Activated T-cell treated with anti-CD3 and anti-CD28 coated beads, Interleukin-2, amount 50 U/mL, for 24 hours (primary cell): ENCODE results near the gene EPGN.
A peak's percentile ranks its signal among the peaks of the same experiment; 100 is the strongest.

Experiments
- DNase-seq: peaks from one replicate; pipeline ENCODE4 v3.0.0-alpha.2; 2020
- H3K27ac Mint-ChIP-seq: 2 replicates; pipeline ENCODE4 v1.8.0; 2020; ENCODE audit warnings: mild to moderate bottlenecking, mixed read lengths
- H3K27me3 Mint-ChIP-seq: 2 replicates; pipeline ENCODE4 v1.8.0; 2020; ENCODE audit warnings: mixed read lengths
- H3K36me3 Mint-ChIP-seq: 2 replicates; pipeline ENCODE4 v1.8.0; 2020; ENCODE audit warnings: low read depth, mixed read lengths
- H3K4me1 Mint-ChIP-seq: 2 replicates; pipeline ENCODE4 v1.8.0; 2020; ENCODE audit warnings: low read depth, mixed read lengths
- H3K4me3 Mint-ChIP-seq: 2 replicates; pipeline ENCODE4 v1.8.0; 2020; ENCODE audit warnings: mild to moderate bottlenecking, moderate library complexity, mixed read lengths
- H3K9me3 Mint-ChIP-seq: 2 replicates; pipeline ENCODE4 v1.8.0; 2020; ENCODE audit warnings: mixed read lengths

Gene EPGN

GRCh38 chr4:74319470-74319869, 11.2 kb downstream of the EPGN start:
- H3K4me3 Mint-ChIP-seq, result no peak overlapping the region
- H3K4me1 Mint-ChIP-seq, result peaks cover 3% of the 10 kb centered on the region
- H3K27ac Mint-ChIP-seq, result no peak overlapping the region

GRCh38 chr4:74320559-74321118, 12.4 kb downstream of the EPGN start:
- DNase-seq, result peak; percentile 37
- H3K9me3 Mint-ChIP-seq, result no peaks in the 10 kb centered on the region
- peaks cover 19% of the 10 kb centered on the region for H3K27me3 Mint-ChIP-seq
- H3K27ac Mint-ChIP-seq, result no peak overlapping the region
- no peaks in the 10 kb centered on the region for H3K36me3 Mint-ChIP-seq
- H3K4me1 Mint-ChIP-seq, result peaks cover 3% of the 10 kb centered on the region
- H3K4me3 Mint-ChIP-seq, result no peak overlapping the region

More at GRCh38 chr4:74319470-74319869, 11.2 kb downstream of the EPGN start:
- DNase-seq, result no peak
- Mint-ChIP-seq H3K27me3 (peaks cover 17% of the 10 kb centered on the region), H3K36me3 (no peaks in the 10 kb centered on the region), H3K9me3 (no peaks in the 10 kb centered on the region)

GRCh38 chr4:74322301-74322700, 14.0 kb downstream of the EPGN start:
- Mint-ChIP-seq H3K9me3 (no peaks in the 10 kb centered on the region), H3K4me1 (peaks cover 3% of the 10 kb centered on the region), H3K4me3 (no peak overlapping the region), H3K27me3 (peaks cover 21% of the 10 kb centered on the region), H3K27ac (no peak overlapping the region), H3K36me3 (no peaks in the 10 kb centered on the region)
- DNase-seq, result no peak

GRCh38 chr4:74323663-74324062, 15.4 kb downstream of the EPGN start:
- Mint-ChIP-seq H3K4me3 (no peak overlapping the region), H3K9me3 (no peaks in the 10 kb centered on the region), H3K4me1 (peaks cover 3% of the 10 kb centered on the region), H3K36me3 (no peaks in the 10 kb centered on the region), H3K27ac (no peak overlapping the region), H3K27me3 (peaks cover 28% of the 10 kb centered on the region)
- DNase-seq, result no peak

GRCh38 chr4:74324262-74324661, 16.0 kb downstream of the EPGN start:
- Mint-ChIP-seq H3K9me3 (no peaks in the 10 kb centered on the region), H3K4me3 (no peak overlapping the region), H3K4me1 (peaks cover 3% of the 10 kb centered on the region), H3K36me3 (no peaks in the 10 kb centered on the region), H3K27me3 (peaks cover 34% of the 10 kb centered on the region), H3K27ac (no peak overlapping the region)
- no peak for DNase-seq

GRCh38 chr4:74325886-74326285, 17.6 kb downstream of the EPGN start:
- Mint-ChIP-seq H3K27me3 (peaks cover 40% of the 10 kb centered on the region), H3K27ac (no peak overlapping the region), H3K4me3 (no peak overlapping the region), H3K36me3 (no peaks in the 10 kb centered on the region), H3K4me1 (no peaks in the 10 kb centered on the region), H3K9me3 (no peaks in the 10 kb centered on the region)
- DNase-seq, result no peak

- Mint-ChIP-seq H3K36me3 (no peaks in the 10 kb centered on the region), H3K4me1 (no peaks in the 10 kb centered on the region), H3K9me3 (no peaks in the 10 kb centered on the region), H3K27me3 (peaks cover 33% of the 10 kb centered on the region), H3K4me3 (no peak overlapping the region), H3K27ac (no peak overlapping the region)
- no peak for DNase-seq
Measured at GRCh38 chr4:74327762-74328161, 19.5 kb downstream of the EPGN start.

GRCh38 chr4:74328501-74328900, 20.2 kb downstream of the EPGN start:
- no peaks in the 10 kb centered on the region for H3K4me1 Mint-ChIP-seq
- no peak overlapping the region for H3K4me3 Mint-ChIP-seq
- peaks cover 32% of the 10 kb centered on the region for H3K27me3 Mint-ChIP-seq
- no peaks in the 10 kb centered on the region for H3K36me3 Mint-ChIP-seq
- H3K9me3 Mint-ChIP-seq, result no peaks in the 10 kb centered on the region
- H3K27ac Mint-ChIP-seq, result no peak overlapping the region
- DNase-seq, result no peak

GRCh38 chr4:74329307-74329706, 21.0 kb downstream of the EPGN start:
- Mint-ChIP-seq H3K4me1 (no peaks in the 10 kb centered on the region), H3K9me3 (no peaks in the 10 kb centered on the region), H3K36me3 (no peaks in the 10 kb centered on the region), H3K27ac (no peak overlapping the region), H3K27me3 (peaks cover 25% of the 10 kb centered on the region), H3K4me3 (no peak overlapping the region)
- no peak for DNase-seq

- Mint-ChIP-seq H3K9me3 (no peaks in the 10 kb centered on the region), H3K27me3 (peaks cover 23% of the 10 kb centered on the region), H3K27ac (no peak overlapping the region), H3K36me3 (no peaks in the 10 kb centered on the region), H3K4me3 (no peak overlapping the region), H3K4me1 (no peaks in the 10 kb centered on the region)
- no peak for DNase-seq
Measured at GRCh38 chr4:74330295-74330750, 22.1 kb downstream of the EPGN start.

GRCh38 chr4:74331252-74331651, 23.0 kb downstream of the EPGN start:
- no peaks in the 10 kb centered on the region for H3K9me3 Mint-ChIP-seq
- no peak for DNase-seq
- no peaks in the 10 kb centered on the region for H3K4me1 Mint-ChIP-seq
- H3K4me3 Mint-ChIP-seq, result no peak overlapping the region
- H3K27me3 Mint-ChIP-seq, result peaks cover 23% of the 10 kb centered on the region
- H3K27ac Mint-ChIP-seq, result no peak overlapping the region
- H3K36me3 Mint-ChIP-seq, result no peaks in the 10 kb centered on the region

- H3K4me1 Mint-ChIP-seq, result no peaks in the 10 kb centered on the region
- DNase-seq, result no peak
- H3K36me3 Mint-ChIP-seq, result no peaks in the 10 kb centered on the region
- no peak overlapping the region for H3K4me3 Mint-ChIP-seq
- no peak overlapping the region for H3K27ac Mint-ChIP-seq
- peaks cover 23% of the 10 kb centered on the region for H3K27me3 Mint-ChIP-seq
- no peaks in the 10 kb centered on the region for H3K9me3 Mint-ChIP-seq
Measured at GRCh38 chr4:74331944-74332343, 23.7 kb downstream of the EPGN start.

- DNase-seq, result no peak
- Mint-ChIP-seq H3K4me1 (no peaks in the 10 kb centered on the region), H3K27me3 (peaks cover 9% of the 10 kb centered on the region), H3K4me3 (no peak overlapping the region), H3K36me3 (no peaks in the 10 kb centered on the region), H3K9me3 (no peaks in the 10 kb centered on the region), H3K27ac (no peak overlapping the region)
Measured at GRCh38 chr4:74334636-74335035, 26.4 kb downstream of the EPGN start.

GRCh38 chr4:74335341-74336021, 27.2 kb downstream of the EPGN start:
- no peaks in the 10 kb centered on the region for H3K36me3 Mint-ChIP-seq
- peaks cover 9% of the 10 kb centered on the region for H3K27me3 Mint-ChIP-seq
- H3K27ac Mint-ChIP-seq, result no peak overlapping the region
- no peak overlapping the region for H3K4me3 Mint-ChIP-seq
- DNase-seq, result no peak
- peaks cover 4% of the 10 kb centered on the region for H3K9me3 Mint-ChIP-seq
- no peaks in the 10 kb centered on the region for H3K4me1 Mint-ChIP-seq

- no peak for DNase-seq
- Mint-ChIP-seq H3K27ac (no peak overlapping the region), H3K27me3 (peaks cover 20% of the 10 kb centered on the region), H3K9me3 (peaks cover 13% of the 10 kb centered on the region), H3K4me1 (no peaks in the 10 kb centered on the region), H3K4me3 (no peak overlapping the region), H3K36me3 (no peaks in the 10 kb centered on the region)
Measured at GRCh38 chr4:74338792-74339333, 30.6 kb downstream of the EPGN start.
